Panc1 (cell line): Measurements from ENCODE around the gene CTDP1. TPM values are rescaled to one million over a fixed set of nuclear protein-coding genes. Genes with fewer than 3 reads are reported as not detected.

Source experiments
- ATAC-seq: fragments of 200-7000 bp; cut with Tn5 transposase; 2 replicates; pipeline ENCODE4 v1.9.1; 2020; ENCODE audit warnings: mild to moderate bottlenecking, moderate library complexity
- BruUV-seq: library from RNA; stranded (reverse); fragments of 400-500 nt; replicated peaks from 2 replicates; lab custom pipeline; 2021; lab: Mats Ljungman, UMichigan
- CTCF ChIA-PET: fragments of 300-600 bp; sonication (Branson Sonifier 250); formaldehyde crosslinking; loops from one replicate; lab custom pipeline; 2022; ENCODE audit warnings: antibody characterized with exemption; lab: Charles Lee
- POLR2A ChIA-PET: fragments of 300-600 bp; sonication (Branson Sonifier 250); formaldehyde crosslinking; loops from one replicate; lab custom pipeline; 2022; ENCODE audit warnings: antibody characterized with exemption; lab: Charles Lee
- DNase-seq: peaks from one replicate; pipeline ENCODE4 v3.0.0-alpha.2; 2010; ENCODE audit warnings: low read depth, low spot score
- H3K27ac ChIP-seq: 2 replicates; pipeline ENCODE4 v1.5.1; 2011; ENCODE audit warnings: mild to moderate bottlenecking, low read length, inconsistent platforms
- H3K27me3 ChIP-seq: fragments of 200-500 bp; sonication (Bioruptor generic); 2 replicates; pipeline ENCODE4 v1.6.0; 2014; ENCODE audit warnings: low read length, inconsistent platforms; ENCODE audit not compliant: control insufficient read depth, insufficient read depth
- H3K36me3 ChIP-seq: fragments of 200-500 bp; sonication (Bioruptor generic); 2 replicates; pipeline ENCODE4 v1.5.1; 2014; ENCODE audit warnings: inconsistent platforms, mild to moderate bottlenecking, low read length, moderate library complexity; ENCODE audit not compliant: control insufficient read depth, insufficient read depth
- H3K4me1 ChIP-seq: 2 replicates; pipeline ENCODE4 v1.5.1; 2011; ENCODE audit warnings: inconsistent platforms, mild to moderate bottlenecking, low read length, moderate library complexity; ENCODE audit not compliant: control insufficient read depth, insufficient read depth
- H3K4me3 ChIP-seq, 2 experiments: 2 replicates each; pipeline ENCODE4 v1.5.1; 2011 to 2012; ENCODE audit warnings: low read depth in 2 of 2, low read length in 2 of 2, mild to moderate bottlenecking in 2 of 2, inconsistent platforms in 1 of 2, moderate library complexity in 1 of 2
- H3K9me3 ChIP-seq: fragments of 200-500 bp; sonication (Bioruptor generic); 2 replicates; pipeline ENCODE4 v1.5.1; 2014; ENCODE audit warnings: low read depth, mild to moderate bottlenecking, inconsistent platforms, low read length, moderate library complexity; ENCODE audit not compliant: control insufficient read depth, insufficient read depth
- POLR2AphosphoS5 ChIP-seq: IDR thresholded peaks from 2 replicates; pipeline ENCODE4 v1.6.1; 2012; ENCODE audit warnings: mild to moderate bottlenecking, low read depth, low read length, moderate library complexity
- SIN3A ChIP-seq: IDR thresholded peaks from 2 replicates; pipeline ENCODE4 v1.6.1; 2012; ENCODE audit warnings: low read depth, mild to moderate bottlenecking, low read length, moderate library complexity, borderline replicate concordance; ENCODE audit not compliant: insufficient read depth
- TCF7L2 ChIP-seq: IDR thresholded peaks from 2 replicates; pipeline ENCODE4 v1.6.1; 2011; ENCODE audit warnings: mild to moderate bottlenecking, low read depth, low read length, inconsistent platforms
- in situ Hi-C: cut with HindIII; loops from 2 replicates; pipeline ENCODE4 v1.10.0; 2016; ENCODE audit warnings: low sequenced_read_pairs, low pct_unique_long_range_greater_than_20kb
- intact Hi-C: fragments of 100-400 bp; cut with micrococcal nuclease; formaldehyde crosslinking; loops from one replicate; pipeline ENCODE4 v1.10.0; 2022; ENCODE audit not compliant: unreplicated experiment
- total RNA-seq: library from RNA; stranded (reverse); gene quantifications from one replicate; pipeline ENCODE4 v1.2.1, GENCODE V29; 2021; ENCODE audit not compliant: unreplicated experiment
- TF ChIP-seq, protein P1 (sequence below): fragments of 450-650 bp; IDR thresholded peaks from 2 replicates; pipeline ENCODE4 v1.5.1; 2017; ENCODE audit warnings: mild to moderate bottlenecking
- TF ChIP-seq, protein P2 (sequence below), 2 experiments: IDR thresholded peaks; 2 replicates each; pipeline ENCODE4 v1.6.1; 2011 to 2012; ENCODE audit warnings: low read depth in 2 of 2, control low read depth in 1 of 2, low read length in 1 of 2, mild to moderate bottlenecking in 1 of 2, moderate library complexity in 1 of 2; ENCODE audit not compliant: insufficient read depth in 1 of 2

Gene CTDP1
- total RNA-seq, 1 experiment from 2014 or later, result 52.8 TPM

DNA sequence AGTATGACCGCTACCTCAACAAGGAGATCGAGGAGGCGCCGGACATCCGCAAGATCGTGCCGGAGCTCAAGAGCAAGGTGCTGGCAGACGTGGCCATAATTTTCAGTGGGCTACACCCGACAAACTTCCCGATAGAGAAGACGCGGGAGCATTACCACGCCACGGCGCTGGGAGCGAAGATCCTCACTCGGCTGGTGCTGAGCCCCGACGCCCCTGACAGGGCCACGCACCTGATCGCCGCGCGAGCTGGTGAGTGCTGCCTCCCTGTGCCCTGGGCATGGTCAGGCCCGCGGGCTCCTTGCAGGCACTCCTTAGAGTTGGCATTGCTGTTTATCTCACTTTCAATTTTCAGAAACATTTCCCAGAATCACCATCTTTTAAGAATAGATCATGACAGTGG, 35.7 kb downstream of the CTDP1 start:
- Histone ChIP-seq H3K4me3 (no peak overlapping the region), H3K27me3 (no peaks in the 10 kb centered on the region), H3K27ac (no peak overlapping the region), H3K36me3 (peaks cover 5% of the 10 kb centered on the region; the same call in 1 of the 2 replicates), H3K4me1 (no peaks in the 10 kb centered on the region), H3K9me3 (no peaks in the 10 kb centered on the region)
- no TSS peak for BruUV-seq
- CTCF ChIA-PET, result no interaction called here
- TF ChIP-seq SIN3A (no peak), POLR2AphosphoS5 (no peak)
- TF ChIP-seq, protein P1, sequence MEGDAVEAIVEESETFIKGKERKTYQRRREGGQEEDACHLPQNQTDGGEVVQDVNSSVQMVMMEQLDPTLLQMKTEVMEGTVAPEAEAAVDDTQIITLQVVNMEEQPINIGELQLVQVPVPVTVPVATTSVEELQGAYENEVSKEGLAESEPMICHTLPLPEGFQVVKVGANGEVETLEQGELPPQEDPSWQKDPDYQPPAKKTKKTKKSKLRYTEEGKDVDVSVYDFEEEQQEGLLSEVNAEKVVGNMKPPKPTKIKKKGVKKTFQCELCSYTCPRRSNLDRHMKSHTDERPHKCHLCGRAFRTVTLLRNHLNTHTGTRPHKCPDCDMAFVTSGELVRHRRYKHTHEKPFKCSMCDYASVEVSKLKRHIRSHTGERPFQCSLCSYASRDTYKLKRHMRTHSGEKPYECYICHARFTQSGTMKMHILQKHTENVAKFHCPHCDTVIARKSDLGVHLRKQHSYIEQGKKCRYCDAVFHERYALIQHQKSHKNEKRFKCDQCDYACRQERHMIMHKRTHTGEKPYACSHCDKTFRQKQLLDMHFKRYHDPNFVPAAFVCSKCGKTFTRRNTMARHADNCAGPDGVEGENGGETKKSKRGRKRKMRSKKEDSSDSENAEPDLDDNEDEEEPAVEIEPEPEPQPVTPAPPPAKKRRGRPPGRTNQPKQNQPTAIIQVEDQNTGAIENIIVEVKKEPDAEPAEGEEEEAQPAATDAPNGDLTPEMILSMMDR, result no peak
- in situ Hi-C loops (no loop called here), intact Hi-C loops (no loop called here)
- DNase-seq (no peak), ATAC-seq (no peak)
- POLR2A ChIA-PET, result no interaction called here

DNA sequence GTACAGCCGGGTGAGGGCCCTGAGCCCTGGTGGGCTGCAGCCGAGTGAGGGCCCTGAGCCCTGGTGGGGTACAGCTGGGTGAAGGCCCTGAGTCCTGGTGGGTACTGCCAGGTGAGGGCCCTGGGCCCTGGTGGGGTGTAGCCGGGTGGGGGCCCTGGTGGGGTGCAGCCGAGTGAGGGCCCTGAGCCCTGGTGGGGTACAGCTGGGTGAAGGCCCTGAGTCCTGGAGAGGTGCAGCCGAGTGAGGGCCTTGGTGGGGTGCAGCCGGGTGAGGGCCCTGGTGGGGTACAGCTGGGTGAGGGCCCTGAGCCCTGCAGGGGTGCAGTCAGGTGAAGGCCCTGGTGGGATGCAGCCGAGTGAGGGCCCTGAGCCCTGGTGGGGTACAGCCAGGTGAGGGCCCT, 37.5 kb downstream of the CTDP1 start:
- ATAC-seq, result peak; percentile 11; the same call in 1 of the 2 replicates
- no peak overlapping the region for H3K27ac ChIP-seq

More for the DNA sequence above, 37.5 kb downstream of the CTDP1 start:
- H3K27me3 ChIP-seq, result no peaks in the 10 kb centered on the region
- H3K36me3 ChIP-seq, result peaks cover 5% of the 10 kb centered on the region; the same call in 1 of the 2 replicates
- CTCF ChIA-PET, result interaction anchor here (0.7 kb wide), 1 partner anchor 30 kb away, joined by 3 read pairs; no protein-coding TSS in a partner anchor
- no peaks in the 10 kb centered on the region for H3K9me3 ChIP-seq
- no peaks in the 10 kb centered on the region for H3K4me1 ChIP-seq
- in situ Hi-C loops, result no loop called here
- DNase-seq, result no peak
- TF ChIP-seq, protein P1, result no peak
- TF ChIP-seq, protein P2, sequence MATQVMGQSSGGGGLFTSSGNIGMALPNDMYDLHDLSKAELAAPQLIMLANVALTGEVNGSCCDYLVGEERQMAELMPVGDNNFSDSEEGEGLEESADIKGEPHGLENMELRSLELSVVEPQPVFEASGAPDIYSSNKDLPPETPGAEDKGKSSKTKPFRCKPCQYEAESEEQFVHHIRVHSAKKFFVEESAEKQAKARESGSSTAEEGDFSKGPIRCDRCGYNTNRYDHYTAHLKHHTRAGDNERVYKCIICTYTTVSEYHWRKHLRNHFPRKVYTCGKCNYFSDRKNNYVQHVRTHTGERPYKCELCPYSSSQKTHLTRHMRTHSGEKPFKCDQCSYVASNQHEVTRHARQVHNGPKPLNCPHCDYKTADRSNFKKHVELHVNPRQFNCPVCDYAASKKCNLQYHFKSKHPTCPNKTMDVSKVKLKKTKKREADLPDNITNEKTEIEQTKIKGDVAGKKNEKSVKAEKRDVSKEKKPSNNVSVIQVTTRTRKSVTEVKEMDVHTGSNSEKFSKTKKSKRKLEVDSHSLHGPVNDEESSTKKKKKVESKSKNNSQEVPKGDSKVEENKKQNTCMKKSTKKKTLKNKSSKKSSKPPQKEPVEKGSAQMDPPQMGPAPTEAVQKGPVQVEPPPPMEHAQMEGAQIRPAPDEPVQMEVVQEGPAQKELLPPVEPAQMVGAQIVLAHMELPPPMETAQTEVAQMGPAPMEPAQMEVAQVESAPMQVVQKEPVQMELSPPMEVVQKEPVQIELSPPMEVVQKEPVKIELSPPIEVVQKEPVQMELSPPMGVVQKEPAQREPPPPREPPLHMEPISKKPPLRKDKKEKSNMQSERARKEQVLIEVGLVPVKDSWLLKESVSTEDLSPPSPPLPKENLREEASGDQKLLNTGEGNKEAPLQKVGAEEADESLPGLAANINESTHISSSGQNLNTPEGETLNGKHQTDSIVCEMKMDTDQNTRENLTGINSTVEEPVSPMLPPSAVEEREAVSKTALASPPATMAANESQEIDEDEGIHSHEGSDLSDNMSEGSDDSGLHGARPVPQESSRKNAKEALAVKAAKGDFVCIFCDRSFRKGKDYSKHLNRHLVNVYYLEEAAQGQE (IDR thresholded peaks at IDR 0.05; ENCODE audit: insufficient read depth in 1 of 2, low read depth in 2 of 2, low read length in 1 of 2), result no peak
- TF ChIP-seq TCF7L2, result no peak
- TF ChIP-seq POLR2AphosphoS5, result no peak
- TF ChIP-seq SIN3A, result no peak
- intact Hi-C loops, result no loop called here
- BruUV-seq, result no TSS peak
- no peak overlapping the region for H3K4me3 ChIP-seq
- POLR2A ChIA-PET, result interaction anchor here (0.6 kb wide), 1 partner anchor 1301 kb away, joined by 3 read pairs; no protein-coding TSS in a partner anchor
